Fibroblast of gingiva (primary cell): ENCODE results near the gene TAB3.

Experiments
- DNase-seq: peaks from one replicate; pipeline ENCODE4 v3.0.0-alpha.2; 2011; ENCODE audit warnings: low read depth

TAB3 gene, protein sequence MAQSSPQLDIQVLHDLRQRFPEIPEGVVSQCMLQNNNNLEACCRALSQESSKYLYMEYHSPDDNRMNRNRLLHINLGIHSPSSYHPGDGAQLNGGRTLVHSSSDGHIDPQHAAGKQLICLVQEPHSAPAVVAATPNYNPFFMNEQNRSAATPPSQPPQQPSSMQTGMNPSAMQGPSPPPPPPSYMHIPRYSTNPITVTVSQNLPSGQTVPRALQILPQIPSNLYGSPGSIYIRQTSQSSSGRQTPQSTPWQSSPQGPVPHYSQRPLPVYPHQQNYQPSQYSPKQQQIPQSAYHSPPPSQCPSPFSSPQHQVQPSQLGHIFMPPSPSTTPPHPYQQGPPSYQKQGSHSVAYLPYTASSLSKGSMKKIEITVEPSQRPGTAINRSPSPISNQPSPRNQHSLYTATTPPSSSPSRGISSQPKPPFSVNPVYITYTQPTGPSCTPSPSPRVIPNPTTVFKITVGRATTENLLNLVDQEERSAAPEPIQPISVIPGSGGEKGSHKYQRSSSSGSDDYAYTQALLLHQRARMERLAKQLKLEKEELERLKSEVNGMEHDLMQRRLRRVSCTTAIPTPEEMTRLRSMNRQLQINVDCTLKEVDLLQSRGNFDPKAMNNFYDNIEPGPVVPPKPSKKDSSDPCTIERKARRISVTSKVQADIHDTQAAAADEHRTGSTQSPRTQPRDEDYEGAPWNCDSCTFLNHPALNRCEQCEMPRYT

GRCh38 chrX:30889147-30890140 lies at the start of gene TAB3:
TSS of gene TAB3 (minus strand) at chrX:30889254. CDS start at chrX:30859588, 29,666 bp downstream.
- peak; percentile 97 for DNase-seq

- no peak for DNase-seq
These were observed 49.2 kb upstream of the TAB3 start for GRCh38 chrX:30938295-30938694.

DNA sequence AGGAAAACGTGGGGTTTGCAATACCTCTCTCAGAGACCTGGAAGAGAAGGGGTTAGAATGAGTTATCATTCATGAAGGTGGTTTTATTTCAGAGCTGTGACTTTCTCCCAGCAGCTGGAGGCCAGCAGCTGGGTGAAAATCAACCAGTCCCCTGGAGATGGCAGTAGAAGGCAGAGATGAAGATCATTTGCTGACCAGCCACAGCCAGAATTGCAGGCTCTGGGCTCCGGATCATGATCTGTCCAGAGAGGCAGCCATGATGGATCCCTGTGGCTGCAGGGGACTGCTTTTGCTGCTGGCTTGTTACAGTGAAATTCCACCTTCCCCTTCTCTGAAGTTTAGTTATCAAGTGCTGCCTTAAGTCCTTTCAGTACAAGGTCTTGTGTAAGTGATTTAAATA lies 46.9 kb upstream of the TAB3 start:
- DNase-seq = no peak

GRCh38 chrX:30931920-30932319 lies 42.9 kb upstream of the TAB3 start:
- DNase-seq = no peak

DNA sequence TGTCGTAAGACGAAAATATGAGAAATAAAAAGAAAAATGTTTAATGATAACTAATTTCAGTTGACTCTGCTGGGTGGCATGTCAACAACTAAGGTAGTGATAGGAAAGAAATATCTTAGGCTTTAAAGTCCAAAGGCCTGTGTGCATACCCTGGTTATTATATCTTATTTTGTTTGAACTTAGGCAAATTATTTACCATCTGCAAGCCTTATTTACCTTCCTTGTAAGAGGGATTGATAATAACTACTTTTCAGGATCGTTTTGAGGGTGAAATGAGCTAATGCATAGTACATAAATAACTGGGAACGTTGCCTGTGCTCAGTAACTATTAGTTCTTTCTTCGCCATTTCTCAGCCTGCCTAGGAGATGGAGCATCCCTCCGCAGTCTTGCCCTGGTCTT lies 41.6 kb upstream of the TAB3 start:
- no peak for DNase-seq

DNA sequence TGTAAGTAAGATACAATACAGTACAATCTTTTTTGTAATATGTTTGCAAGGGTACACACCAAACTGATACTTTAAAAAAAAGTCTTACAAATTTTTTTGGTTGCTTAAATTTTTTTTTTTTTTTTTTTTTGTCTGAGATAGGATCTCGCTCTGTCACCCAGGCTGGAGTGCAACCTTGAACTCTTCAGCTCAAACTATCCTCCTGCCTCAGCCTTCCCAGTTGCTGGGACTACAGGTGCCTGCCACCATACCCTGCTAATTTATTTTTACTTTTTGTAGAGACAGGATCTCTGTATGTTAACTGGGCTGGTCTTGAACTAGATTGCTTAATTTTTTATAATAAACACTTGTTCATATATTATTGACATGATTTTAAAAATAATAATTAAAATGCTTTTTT lies 41.1 kb upstream of the TAB3 start:
- no peak for DNase-seq

DNA sequence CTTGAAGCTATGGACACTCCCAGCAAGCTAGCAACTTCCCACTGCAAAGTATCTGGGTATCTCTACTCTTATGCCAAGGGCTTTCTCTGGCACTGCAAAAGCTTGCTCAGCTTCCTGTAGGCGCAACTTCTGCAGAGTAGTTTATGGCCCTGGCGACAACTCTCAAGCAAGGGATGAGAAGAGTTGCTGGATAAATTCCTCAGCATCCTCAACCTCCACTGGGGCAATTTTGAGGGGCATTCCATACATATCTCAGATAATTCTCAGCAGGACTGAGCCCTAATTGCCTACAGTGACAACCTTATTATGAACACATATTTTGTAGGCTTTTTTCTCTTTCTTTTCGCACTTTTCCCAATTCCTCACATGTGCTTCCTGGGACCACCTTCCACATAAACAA lies 31.2 kb upstream of the TAB3 start:
- DNase-seq = no peak

DNA sequence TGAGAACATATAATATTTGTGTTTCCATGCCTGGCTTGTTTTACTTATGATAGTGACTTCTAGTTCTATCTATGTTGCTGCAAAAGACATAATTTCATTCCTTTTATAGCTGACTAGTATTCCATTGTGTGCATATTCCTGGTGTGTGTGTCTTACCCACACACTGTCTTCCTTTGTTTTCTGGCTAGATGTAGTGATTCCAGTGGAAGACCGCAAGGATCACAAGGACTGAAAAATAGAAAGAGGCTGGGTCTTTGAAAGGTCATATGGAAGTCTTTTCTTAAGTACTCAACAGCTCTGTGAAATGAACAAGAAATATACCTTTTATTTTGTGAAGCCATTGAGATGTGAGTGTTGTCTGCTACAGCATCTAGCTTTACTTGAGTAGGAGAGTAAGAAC lies 29.4 kb upstream of the TAB3 start:
- no peak for DNase-seq

DNA sequence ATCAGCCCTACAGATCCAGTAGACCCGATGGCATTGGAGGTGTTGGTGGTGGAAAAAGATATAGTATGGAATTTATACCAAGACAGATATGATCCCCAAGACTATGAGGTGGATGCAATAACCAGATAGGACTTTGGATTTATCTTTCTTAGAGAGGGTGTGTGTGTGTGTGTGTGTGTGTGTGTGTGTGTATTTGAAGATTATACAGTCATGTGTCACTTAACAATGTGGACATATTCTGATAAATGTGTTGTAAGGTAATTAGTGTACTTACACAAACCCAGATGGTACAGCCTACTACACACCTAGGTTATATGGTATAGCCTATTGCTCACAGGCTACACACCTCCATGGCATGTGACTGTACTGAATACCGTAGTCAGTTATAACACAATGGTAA lies 24.4 kb upstream of the TAB3 start:
- DNase-seq = no peak

DNA sequence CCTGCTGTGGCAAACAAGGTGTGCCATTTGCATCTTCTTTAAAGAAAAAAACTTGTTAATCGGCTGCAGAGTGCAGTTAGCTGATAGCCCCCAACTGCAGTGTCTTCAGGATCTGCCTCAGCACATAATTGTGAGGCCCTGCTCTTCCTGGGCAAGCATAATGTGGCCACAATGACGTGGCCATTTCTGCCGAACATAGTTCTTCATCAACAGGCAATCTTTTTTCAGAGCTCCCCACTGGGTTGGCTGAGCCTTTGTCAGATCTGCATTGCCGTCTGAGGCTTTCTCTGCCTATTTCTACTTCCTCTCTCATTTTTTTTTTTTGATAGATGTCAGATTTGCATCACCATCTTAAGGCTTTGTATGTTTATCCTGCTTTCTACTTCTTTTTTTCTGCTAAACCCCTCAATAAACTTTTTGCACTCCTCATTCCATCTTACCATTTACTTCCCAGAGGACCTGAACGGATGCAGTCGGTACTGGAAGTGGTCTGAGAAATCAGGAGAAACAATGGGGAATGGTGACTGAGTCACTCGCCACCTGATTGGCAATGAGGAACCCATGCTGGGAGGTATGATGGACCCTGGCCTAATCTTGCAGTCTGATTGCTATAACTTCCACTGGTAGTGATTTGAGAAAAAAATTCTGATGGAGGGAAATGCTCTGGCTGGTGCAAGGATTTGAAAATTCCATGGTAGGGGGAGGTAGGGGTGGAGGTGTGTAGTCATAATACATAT lies 21.2 kb upstream of the TAB3 start:
- DNase-seq = no peak

DNA sequence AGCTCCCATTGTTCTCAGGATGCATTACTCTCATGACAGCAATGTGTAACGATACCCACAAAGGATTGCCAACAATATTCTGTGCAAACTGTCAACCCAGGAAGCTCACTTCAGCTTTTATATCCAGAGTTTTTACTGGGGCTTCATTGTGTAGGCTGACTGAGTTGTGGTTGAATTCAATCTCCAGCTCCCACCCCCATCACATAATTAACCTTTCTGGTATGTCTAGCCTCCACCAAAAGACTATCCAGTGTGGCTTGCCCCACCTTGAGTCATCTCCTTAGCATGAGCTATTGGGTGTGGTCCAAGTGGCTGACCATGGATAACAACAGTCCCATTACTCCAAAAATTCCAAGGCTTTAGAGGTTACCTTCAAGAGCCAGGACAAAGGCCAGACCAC lies 17.7 kb upstream of the TAB3 start:
- DNase-seq = no peak

DNA sequence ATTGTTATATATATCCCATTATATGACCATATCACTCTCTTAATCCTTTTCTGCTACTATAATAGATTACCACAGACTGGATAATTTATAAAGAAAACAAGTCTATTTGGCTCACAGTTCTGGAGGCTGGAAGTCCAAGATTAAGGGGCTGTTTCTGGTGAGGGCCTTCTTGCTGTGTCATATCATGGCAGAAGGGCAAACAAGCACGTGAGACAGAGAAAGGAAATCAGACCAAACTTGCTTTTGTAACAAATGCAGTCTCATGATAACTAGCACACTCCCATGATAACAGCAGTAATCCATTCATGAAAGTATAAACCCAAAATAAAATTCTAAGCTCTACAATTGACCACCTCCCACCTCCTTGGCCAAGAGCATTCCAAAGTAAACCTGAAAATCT lies 16.3 kb upstream of the TAB3 start:
- no peak for DNase-seq

- no peak for DNase-seq
These were observed 15.6 kb upstream of the TAB3 start for GRCh38 chrX:30904632-30905031.

- no peak for DNase-seq
These were observed 15.1 kb upstream of the TAB3 start for GRCh38 chrX:30904186-30904585.

GRCh38 chrX:30900227-30900626 lies 11.2 kb upstream of the TAB3 start:
- DNase-seq = no peak

DNA sequence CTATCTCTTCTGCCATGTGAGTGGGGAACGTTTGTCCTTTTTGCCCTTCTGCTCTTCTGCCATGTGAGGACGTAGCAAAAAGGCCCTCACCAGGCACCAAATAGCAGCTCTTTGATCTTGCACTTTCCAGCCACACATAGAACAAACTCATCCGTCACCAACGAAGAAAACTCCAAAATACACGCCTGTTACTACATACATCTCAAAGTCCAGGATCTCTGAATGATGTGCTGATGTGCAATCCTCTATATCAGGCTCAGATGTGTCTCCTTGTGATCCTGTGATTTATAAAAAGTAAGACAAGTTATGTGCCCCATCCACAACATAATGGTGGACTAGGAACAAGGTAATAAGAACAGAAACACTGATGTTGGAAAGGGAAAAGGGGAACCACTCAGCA lies 9.8 kb upstream of the TAB3 start:
- no peak for DNase-seq

DNA sequence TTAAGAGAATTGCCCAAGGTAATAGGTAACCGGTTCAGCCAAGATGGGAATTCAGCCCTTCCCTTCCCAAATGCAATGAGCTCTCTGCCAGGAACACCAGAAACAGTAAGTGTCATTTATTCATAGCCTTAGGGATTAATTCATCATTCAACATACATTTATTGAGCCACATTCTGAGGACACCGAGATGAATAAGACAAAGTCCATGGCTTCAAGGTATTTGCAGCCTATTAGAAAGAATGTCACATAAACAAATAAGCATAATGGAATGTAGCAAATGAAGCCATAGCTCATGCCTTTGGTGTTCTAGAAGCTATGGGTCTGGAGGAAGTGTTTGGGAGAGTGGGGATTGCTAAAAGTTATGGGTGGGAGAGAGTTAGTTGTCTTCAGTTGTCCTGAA lies 6.3 kb upstream of the TAB3 start:
- no peak for DNase-seq

DNA sequence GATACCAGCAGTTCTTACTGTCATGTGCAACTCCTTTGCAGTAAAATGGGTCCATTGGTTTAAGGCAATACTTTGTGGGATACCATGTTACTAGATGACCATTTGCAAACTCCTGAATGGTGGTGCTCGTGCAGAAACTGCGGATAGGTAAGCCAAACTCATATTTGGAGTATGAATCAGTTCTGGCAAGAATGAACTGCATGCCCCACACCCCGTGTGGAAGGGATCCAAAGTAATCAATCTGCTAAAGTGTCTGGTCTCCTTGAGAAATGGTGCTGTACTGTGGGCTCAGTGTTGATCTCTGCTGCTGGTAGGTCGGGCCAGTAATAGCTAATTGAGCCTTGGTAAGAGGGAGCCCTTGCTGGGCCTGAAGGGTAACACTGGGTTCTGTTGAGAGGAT lies 4.2 kb upstream of the TAB3 start:
- DNase-seq = no peak

DNA sequence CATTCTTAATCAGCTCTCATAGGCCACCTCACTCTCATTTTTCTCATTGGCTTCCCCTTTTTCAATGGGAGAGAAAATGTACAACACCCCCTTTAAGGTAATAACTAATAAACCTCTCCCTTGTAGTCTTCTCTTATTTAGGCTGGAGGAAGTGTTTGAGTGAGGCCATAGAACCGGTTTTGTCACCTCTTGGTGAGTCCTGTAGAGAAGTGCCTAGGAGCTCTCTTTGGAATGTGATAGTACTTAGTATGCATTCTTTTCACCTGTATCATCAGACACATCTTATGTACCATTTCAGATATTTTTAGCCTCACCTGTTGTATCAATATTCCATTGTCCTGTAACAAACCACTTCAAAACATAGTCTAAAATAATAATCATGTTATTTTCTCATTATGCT lies 3.5 kb upstream of the TAB3 start:
- DNase-seq = no peak

DNA sequence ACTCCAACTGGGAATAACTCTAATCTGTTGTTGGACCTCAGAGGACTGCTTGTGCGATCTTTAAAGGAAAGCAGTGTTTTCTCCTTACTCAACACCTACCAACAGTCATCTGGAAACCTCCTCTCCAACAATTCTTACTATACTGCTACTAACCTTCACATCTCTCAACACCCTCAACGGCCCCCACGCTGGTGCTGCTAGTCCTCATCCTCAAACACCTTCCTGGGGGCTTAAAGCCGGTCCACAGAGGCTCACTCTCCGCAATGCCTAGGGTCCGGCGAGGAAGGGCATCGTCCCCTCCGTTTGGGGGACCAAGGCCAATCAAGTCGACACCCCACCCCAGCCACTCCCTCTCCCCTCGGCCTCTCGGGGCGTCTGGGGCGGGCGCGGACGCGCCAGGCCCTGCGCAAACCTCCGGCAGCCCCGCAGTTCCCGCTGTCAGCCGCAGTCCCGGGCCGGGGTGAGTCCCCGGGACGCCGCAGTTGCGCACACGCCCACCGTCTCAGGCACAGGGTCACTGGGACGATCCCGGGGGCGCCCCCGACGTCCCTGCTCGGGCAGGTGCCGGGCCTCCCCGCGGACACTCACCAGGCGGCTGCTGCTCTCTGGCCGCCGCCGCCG lies 418 bp downstream of the TAB3 start:
- no peak for DNase-seq

DNA sequence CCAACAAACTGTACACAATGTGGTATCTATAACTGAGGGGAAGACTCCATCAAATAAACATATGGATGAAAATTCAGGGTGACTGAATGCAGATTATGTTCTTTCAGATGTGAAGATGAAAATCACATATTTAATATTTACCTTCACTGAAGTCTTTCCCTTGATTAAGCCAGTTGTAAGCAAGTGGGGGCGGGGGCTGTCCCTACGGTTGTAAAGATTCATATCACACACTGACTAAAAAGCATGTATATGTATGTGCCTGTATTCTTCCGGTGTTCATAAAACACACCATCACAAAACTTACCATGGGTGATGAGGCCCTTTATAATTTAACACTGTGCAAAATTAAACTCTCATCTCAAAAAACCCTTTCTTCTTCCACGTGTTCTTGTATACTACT lies 1.3 kb downstream of the TAB3 start:
- DNase-seq = no peak
